Peyer's patch (tissue), 4 donors: Measurements from ENCODE around the gene LPAR2.

Experiments used
- POLR2A ChIP-seq, 2 donors: fragments of 450-650 bp; IDR thresholded peaks; one replicate each; pipeline ENCODE4 v1.5.1; 2017; ENCODE audit warnings: antibody characterized with exemption in 2 of 2, mild to moderate bottlenecking in 2 of 2, moderate library complexity in 2 of 2
- TF ChIP-seq, protein P1 (sequence below), 6 experiments: fragments of 450-650 bp in 4 of 6; fragments of 200-600 bp in 2 of 6; sonication (generic) in 1 of 6; IDR thresholded peaks; one replicate each; pipeline ENCODE4 v1.5.1; 2017 to 2019; ENCODE audit warnings: antibody characterized with exemption in 6 of 6, mild to moderate bottlenecking in 3 of 6, moderate library complexity in 1 of 6

DNA sequence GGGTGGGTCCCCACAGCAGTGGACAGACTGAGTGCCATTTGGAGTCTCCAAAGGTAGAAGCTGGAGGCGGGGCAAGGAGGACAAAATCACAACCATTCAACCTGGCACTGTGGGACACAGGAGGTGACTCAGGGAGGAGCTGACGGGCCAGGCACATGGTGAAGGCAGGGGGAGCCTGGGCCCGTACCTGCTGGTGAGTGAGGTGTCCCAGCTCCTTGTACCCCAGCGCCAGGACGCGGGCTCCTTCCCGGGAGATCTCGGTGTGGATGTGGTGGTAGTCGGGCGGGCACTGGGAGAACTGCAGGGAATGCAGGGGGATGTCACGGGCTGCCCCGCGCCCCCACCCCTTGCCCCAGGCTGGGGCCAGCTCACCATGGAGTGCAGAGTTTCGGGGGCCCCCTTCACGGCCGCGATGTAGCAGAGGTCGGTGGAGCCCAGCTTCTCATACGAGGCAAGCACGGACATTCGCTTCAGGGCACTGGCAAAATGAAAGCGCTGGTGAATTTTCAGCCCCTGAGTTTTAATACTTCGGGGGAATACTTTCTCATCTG lies 25.7 kb upstream of the LPAR2 start:
- TF ChIP-seq, protein P1, sequence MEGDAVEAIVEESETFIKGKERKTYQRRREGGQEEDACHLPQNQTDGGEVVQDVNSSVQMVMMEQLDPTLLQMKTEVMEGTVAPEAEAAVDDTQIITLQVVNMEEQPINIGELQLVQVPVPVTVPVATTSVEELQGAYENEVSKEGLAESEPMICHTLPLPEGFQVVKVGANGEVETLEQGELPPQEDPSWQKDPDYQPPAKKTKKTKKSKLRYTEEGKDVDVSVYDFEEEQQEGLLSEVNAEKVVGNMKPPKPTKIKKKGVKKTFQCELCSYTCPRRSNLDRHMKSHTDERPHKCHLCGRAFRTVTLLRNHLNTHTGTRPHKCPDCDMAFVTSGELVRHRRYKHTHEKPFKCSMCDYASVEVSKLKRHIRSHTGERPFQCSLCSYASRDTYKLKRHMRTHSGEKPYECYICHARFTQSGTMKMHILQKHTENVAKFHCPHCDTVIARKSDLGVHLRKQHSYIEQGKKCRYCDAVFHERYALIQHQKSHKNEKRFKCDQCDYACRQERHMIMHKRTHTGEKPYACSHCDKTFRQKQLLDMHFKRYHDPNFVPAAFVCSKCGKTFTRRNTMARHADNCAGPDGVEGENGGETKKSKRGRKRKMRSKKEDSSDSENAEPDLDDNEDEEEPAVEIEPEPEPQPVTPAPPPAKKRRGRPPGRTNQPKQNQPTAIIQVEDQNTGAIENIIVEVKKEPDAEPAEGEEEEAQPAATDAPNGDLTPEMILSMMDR (IDR thresholded peaks at IDR 0.05), result no peak
- TF ChIP-seq POLR2A (IDR thresholded peaks at IDR 0.05), result no peak
